Fibroblast of mammary gland (primary cell): ENCODE results near the gene IL27RA.
"Not testable (repeated sequence)": the region's sequence is repeated elsewhere in the genome, so short reads cannot be mapped to it uniquely, and the experiment has no call there.

Experiments
- DNase-seq: peaks from one replicate; pipeline ENCODE4 v3.0.0-alpha.2; 2010; ENCODE audit warnings: low read depth
- H3K4me3 ChIP-seq: 2 replicates; pipeline ENCODE4 v1.5.1; 2011; ENCODE audit warnings: low read depth, mild to moderate bottlenecking, low read length, moderate library complexity; ENCODE audit not compliant: control insufficient read depth
- CTCF ChIP-seq: conservative IDR thresholded peaks from 2 replicates; pipeline ENCODE4 v1.5.1; 2011; ENCODE audit warnings: low read depth, low read length, inconsistent platforms; ENCODE audit not compliant: control insufficient read depth, insufficient read depth

IL27RA gene

GRCh38 chr19:14050512-14050911 is 18.9 kb downstream of the IL27RA start:
- no peak for TF ChIP-seq CTCF
- no peak overlapping the region for H3K4me3 ChIP-seq
- no peak for DNase-seq

- not testable (repeated sequence) for H3K4me3 ChIP-seq, DNase-seq
Measured at GRCh38 chr19:14050961-14051360, 19.4 kb downstream of the IL27RA start.

DNA sequence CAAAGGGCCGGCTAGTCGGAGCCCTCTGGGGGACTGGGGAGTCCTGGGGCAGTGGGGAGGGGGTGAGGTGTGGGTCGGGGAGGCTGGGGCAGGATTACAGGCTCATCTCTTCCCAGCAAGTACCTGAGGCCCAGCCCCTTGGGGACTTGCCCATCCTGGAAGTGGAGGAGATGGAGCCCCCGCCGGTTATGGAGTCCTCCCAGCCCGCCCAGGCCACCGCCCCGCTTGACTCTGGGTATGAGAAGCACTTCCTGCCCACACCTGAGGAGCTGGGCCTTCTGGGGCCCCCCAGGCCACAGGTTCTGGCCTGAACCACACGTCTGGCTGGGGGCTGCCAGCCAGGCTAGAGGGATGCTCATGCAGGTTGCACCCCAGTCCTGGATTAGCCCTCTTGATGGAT is 20.4 kb downstream of the IL27RA start:
- no peak for TF ChIP-seq CTCF
- no peak for DNase-seq

GRCh38 chr19:14052470-14052869 is 20.9 kb downstream of the IL27RA start:
- H3K4me3 ChIP-seq, result no peak overlapping the region
- no peak for DNase-seq
- no peak for TF ChIP-seq CTCF

More for the DNA sequence above, 20.4 kb downstream of the IL27RA start:
- no peak overlapping the region for H3K4me3 ChIP-seq

- no peak for TF ChIP-seq CTCF
- no peak overlapping the region for H3K4me3 ChIP-seq
- DNase-seq, result no peak
Measured at GRCh38 chr19:14053032-14053431, 21.5 kb downstream of the IL27RA start.

DNA sequence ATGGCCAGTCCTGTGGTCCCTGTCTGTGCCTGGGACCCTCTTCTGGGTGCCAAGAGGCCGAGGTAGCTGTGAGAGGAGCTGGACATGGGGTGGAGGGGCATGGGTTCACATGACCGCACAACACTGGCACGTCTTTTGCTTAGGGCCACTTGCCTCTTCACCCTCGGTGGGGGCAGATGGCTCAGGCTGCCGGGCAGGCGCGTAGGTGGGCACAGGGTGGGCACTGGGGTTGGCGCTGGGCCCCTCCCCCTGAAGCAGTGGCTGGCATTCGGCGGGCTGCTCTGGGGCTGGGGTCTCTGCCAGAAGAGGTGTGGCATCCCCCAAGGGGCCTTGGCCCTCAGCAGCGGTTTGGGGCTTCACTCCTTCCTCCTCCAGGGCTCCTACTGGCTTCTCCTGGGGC is 21.9 kb downstream of the IL27RA start:
- TF ChIP-seq CTCF, result no peak
- no peak overlapping the region for H3K4me3 ChIP-seq
- no peak for DNase-seq

DNA sequence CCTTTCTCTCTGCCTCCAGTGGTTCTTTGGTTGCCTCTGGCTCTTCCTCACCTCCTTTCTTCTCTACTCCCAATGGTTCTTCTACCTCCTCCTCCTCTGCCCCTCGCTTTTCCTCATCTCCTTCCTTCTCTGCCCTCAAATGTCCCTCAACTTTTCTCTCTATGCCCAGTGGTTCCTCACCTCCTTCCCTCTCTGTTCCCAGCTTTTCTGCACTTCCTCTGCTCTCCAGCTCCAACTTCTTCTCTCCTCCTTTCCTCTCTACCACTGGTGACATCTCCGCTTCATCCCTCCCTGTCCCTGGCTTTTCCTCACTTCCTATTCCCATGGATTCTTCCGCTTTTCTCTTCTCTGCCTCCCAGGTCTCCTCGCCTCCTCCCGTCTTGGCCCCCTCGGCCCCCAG is 22.5 kb downstream of the IL27RA start:
- DNase-seq, result no peak

More for the DNA sequence above, 22.5 kb downstream of the IL27RA start:
- H3K4me3 ChIP-seq, result no peak overlapping the region
- no peak for TF ChIP-seq CTCF
